ENCODE measurements around the gene TRPC4AP. TPM values are rescaled to one million over a fixed set of nuclear protein-coding genes. Genes with fewer than 3 reads are reported as not detected.

Gene TRPC4AP
- total and polyA plus RNA-seq, 10 of the 15 experiments (the other 5 are each of a cell fraction or from before 2014, with no cell fraction given) = 1.1 to 61.7 (median 41.2) TPM

DNA sequence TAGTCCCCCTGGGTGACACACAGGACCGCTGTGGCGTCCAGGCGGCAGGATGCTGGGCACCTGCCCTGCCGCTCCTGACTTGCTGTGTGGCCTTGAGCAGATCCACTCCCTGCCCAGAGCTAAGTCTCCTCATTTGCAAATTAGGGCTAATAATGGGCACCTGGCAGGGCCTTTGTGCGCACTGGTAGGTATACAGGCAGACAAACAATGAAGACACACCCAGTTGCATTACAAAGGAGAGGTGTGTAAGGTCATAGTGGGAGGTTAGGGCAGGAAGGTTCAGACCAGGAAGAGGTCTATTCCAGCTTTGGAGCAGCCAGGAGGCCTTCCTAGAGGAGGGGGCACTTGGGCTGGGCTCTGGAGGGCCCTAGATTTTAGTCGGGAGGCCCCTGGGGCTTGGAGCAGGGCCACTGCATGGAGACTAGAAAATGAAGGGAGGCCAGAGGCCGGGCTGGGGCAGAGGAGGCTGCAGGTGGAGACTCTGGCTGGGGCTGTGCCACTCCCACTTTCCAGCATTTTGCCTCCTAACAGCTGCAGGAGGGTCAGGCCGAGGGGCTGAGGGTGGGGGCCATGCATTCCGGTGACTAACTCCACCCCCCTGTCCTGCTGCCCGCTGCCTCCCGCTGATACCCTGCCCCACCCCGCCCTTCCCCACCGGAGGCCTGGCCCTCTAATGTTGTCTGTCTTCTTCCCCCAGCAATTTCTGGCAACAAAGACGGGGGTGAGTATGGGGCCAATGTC is 108.4 kb downstream of the TRPC4AP start:
- in situ Hi-C loops (cut with MboI) (no loop called here), intact Hi-C loops (cut with micrococcal nuclease; ENCODE audit: unreplicated experiment) (no loop called here)
- no peaks in the 10 kb centered on the region for H3K4me1 ChIP-seq (ENCODE audit: control insufficient read depth, insufficient read depth, low read length)
- H3K36me3 ChIP-seq (ENCODE audit: control insufficient read depth in 2 of 2, insufficient read depth in 2 of 2, low read length in 1 of 2) = no peaks in the 10 kb centered on the region
- POLR2A ChIA-PET = no interaction called here
- TF ChIP-seq STAT1 (conservative IDR thresholded peaks at IDR 0.05) (no peak), TCF12 (IDR thresholded peaks at IDR 0.05; ENCODE audit: low read depth, low read length) (no peak), RFX5 (IDR thresholded peaks at IDR 0.05; ENCODE audit: low read depth, low read length) (no peak), NBN (IDR thresholded peaks at IDR 0.05) (no peak), EGR1 (IDR thresholded peaks at IDR 0.05; ENCODE audit: borderline replicate concordance in 1 of 2, low read depth in 2 of 2, low read length in 2 of 2) (no peak), ATF3 (IDR thresholded peaks at IDR 0.05; ENCODE audit: borderline replicate concordance, extremely low read depth, low read depth, low read length) (no peak), BACH1 (IDR thresholded peaks at IDR 0.05; ENCODE audit: borderline replicate concordance) (no peak), WRNIP1 (IDR thresholded peaks at IDR 0.05; ENCODE audit: borderline replicate concordance, low read depth, low read length) (no peak), YBX1 (IDR thresholded peaks at IDR 0.05) (no peak), SPI1 (IDR thresholded peaks at IDR 0.05; ENCODE audit: borderline replicate concordance, insufficient read depth, low read depth, low read length) (no peak), NFXL1 (IDR thresholded peaks at IDR 0.05; ENCODE audit: borderline replicate concordance) (no peak), ZBTB11 (CRISPR knock-in tag; IDR thresholded peaks at IDR 0.05) (no peak), SMC3 (IDR thresholded peaks at IDR 0.05; ENCODE audit: borderline replicate concordance, low read length) (no peak), KDM1A (IDR thresholded peaks at IDR 0.05; ENCODE audit: borderline replicate concordance) (no peak), POLR2AphosphoS2 (IDR thresholded peaks at IDR 0.05; ENCODE audit: low read depth, low read length) (no peak), DPF2 (IDR thresholded peaks at IDR 0.05) (no peak), CBX3 (IDR thresholded peaks at IDR 0.05; ENCODE audit: borderline replicate concordance, low read depth) (no peak)
- TF ChIP-seq, protein P1, sequence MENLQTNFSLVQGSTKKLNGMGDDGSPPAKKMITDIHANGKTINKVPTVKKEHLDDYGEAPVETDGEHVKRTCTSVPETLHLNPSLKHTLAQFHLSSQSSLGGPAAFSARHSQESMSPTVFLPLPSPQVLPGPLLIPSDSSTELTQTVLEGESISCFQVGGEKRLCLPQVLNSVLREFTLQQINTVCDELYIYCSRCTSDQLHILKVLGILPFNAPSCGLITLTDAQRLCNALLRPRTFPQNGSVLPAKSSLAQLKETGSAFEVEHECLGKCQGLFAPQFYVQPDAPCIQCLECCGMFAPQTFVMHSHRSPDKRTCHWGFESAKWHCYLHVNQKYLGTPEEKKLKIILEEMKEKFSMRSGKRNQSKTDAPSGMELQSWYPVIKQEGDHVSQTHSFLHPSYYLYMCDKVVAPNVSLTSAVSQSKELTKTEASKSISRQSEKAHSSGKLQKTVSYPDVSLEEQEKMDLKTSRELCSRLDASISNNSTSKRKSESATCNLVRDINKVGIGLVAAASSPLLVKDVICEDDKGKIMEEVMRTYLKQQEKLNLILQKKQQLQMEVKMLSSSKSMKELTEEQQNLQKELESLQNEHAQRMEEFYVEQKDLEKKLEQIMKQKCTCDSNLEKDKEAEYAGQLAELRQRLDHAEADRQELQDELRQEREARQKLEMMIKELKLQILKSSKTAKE (IDR thresholded peaks at IDR 0.05; ENCODE audit: low read depth, poor library complexity, severe bottlenecking) = no peak
- no peak; the same call in 2 of the 3 replicates for ATAC-seq
- 48% methylated on average over 7 of the region's 14 CpGs for WGBS (ENCODE audit: insufficient coverage, insufficient replicate concordance, low lambda C conversion rate, missing lambda C conversion rate)
- H3K27me3 ChIP-seq (replicated peaks in 1 of 2; ENCODE audit: control insufficient read depth in 2 of 2, insufficient read depth in 2 of 2, low read length in 1 of 2) = no peaks in the 10 kb centered on the region
- H3K79me2 ChIP-seq (ENCODE audit: control insufficient read depth, insufficient read depth, low read length) = no peaks in the 10 kb centered on the region
- CTCF ChIA-PET = no interaction called here
- no TSS peak for BruUV-seq (replicated peaks)
- RAD21 ChIA-PET (ENCODE audit: unreplicated experiment) = no interaction called here
- no peaks in the 10 kb centered on the region for H3K9me3 ChIP-seq (replicated peaks; ENCODE audit: control insufficient read depth, insufficient read depth, low read length)
- no peaks in the 10 kb centered on the region for H4K20me1 ChIP-seq (ENCODE audit: control insufficient read depth, insufficient read depth)
- no peak for FAIRE-seq
- no peak for DNase-seq (ENCODE audit: low read depth, low spot score)
- no peak overlapping the region for H3K27ac ChIP-seq (ENCODE audit: control insufficient read depth, insufficient read depth)
- H3K9ac ChIP-seq (ENCODE audit: control insufficient read depth, insufficient read depth, low read length) = no peak overlapping the region
- SMC1A ChIA-PET (ENCODE audit: uncharacterized antibody, unreplicated experiment) = no interaction called here
- no peak overlapping the region for H2AFZ ChIP-seq (ENCODE audit: control insufficient read depth, low read depth, low read length)
- no peak overlapping the region for H3K4me2 ChIP-seq (ENCODE audit: control insufficient read depth, insufficient read depth)
- H3K4me3 ChIP-seq = no peak overlapping the region

All from GM12878 (cell line).